Tibial nerve (tissue), 4 donors: ENCODE data around the gene HEATR5B. TPM values are rescaled to one million over a fixed set of nuclear protein-coding genes. Genes with fewer than 3 reads are reported as not detected.

Experiments
- DNase-seq, 2 donors: peaks; one replicate each; pipeline ENCODE4 v3.0.0-alpha.2; 2019; ENCODE audit warnings: low spot score in 2 of 2
- H3K27ac ChIP-seq, 4 donors: fragments of 200-600 bp; sonication (generic) in 3 of 4; one replicate each; pipeline ENCODE4 v1.5.1; 2017 to 2019; ENCODE audit warnings: mild to moderate bottlenecking in 1 of 4
- H3K27me3 ChIP-seq, 2 donors: fragments of 200-600 bp; sonication (generic) in 1 of 2; one replicate each; pipeline versions ENCODE4 v1.5.1 to v1.6.0; 2017 to 2019
- H3K36me3 ChIP-seq, 3 donors: fragments of 200-600 bp; sonication (generic); one replicate each; pipeline ENCODE4 v1.5.1; 2018 to 2019
- H3K4me1 ChIP-seq, 4 donors: fragments of 200-600 bp; sonication (generic) in 3 of 4; one replicate each; pipeline ENCODE4 v1.5.1; 2017 to 2019
- H3K4me3 ChIP-seq, 4 donors: fragments of 200-600 bp; sonication (generic) in 3 of 4; one replicate each; pipeline ENCODE4 v1.5.1; 2017 to 2019; ENCODE audit warnings: mild to moderate bottlenecking in 1 of 4, moderate library complexity in 1 of 4
- H3K9me3 ChIP-seq, 4 donors: fragments of 200-600 bp; sonication (generic) in 3 of 4; one replicate each; pipeline ENCODE4 v1.5.1; 2017 to 2019
- CTCF ChIP-seq, 5 experiments: fragments of 200-600 bp in 3 of 5; fragments of 450-650 bp in 2 of 5; sonication (generic) in 3 of 5; IDR thresholded peaks; one replicate each; pipeline ENCODE4 v1.5.1; 2016 to 2019; ENCODE audit warnings: antibody characterized with exemption in 5 of 5, mild to moderate bottlenecking in 3 of 5, moderate library complexity in 2 of 5
- EP300 ChIP-seq, 2 donors: sonication (generic); formaldehyde crosslinking; IDR thresholded peaks; one replicate each; pipeline ENCODE4 v1.6.1; 2017; ENCODE audit warnings: antibody characterized with exemption in 2 of 2, mild to moderate bottlenecking in 1 of 2
- POLR2A ChIP-seq, 2 donors: fragments of 450-650 bp; IDR thresholded peaks; one replicate each; pipeline ENCODE4 v1.6.1; 2017; ENCODE audit warnings: antibody characterized with exemption in 2 of 2, mild to moderate bottlenecking in 2 of 2, moderate library complexity in 2 of 2
- WGBS, 2 donors: methylation state at CpG; one replicate each; pipeline ENCODE4 v1.1.5; 2018; 5-methylcytosine and 5-hydroxymethylcytosine counted together
- total RNA-seq, 4 donors: library from RNA; depleted of rRNA; stranded (reverse); fragments of >200 nt; gene quantifications; one replicate each; pipeline ENCODE4 v1.1.0, GENCODE V29; 2016

Gene HEATR5B
- total RNA-seq, 4 donors from 2014 or later, result 26.7 to 45.8 (median 35.9) TPM

- Histone ChIP-seq H3K27me3 (no peaks in the 10 kb centered on the region), H3K4me1 (no peaks in the 10 kb centered on the region), H3K4me3 (no peak overlapping the region), H3K9me3 (no peaks in the 10 kb centered on the region), H3K27ac (no peak overlapping the region), H3K36me3 (peaks cover 0 to 79% (median 4%) of the 10 kb centered on the region in 3 donors)
- TF ChIP-seq POLR2A (IDR thresholded peaks at IDR 0.05) (no peak), EP300 (IDR thresholded peaks at IDR 0.05) (no peak), CTCF (IDR thresholded peaks at IDR 0.05) (no peak)
- no peak for DNase-seq
- WGBS, 2 donors, result 94% methylated on average over 2 of the region's 2 CpGs
Measured at GRCh38 chr2:37111958-37112357, 27.8 kb upstream of the HEATR5B start.

GRCh38 chr2:37110306-37111212 lies 26.4 kb upstream of the HEATR5B start:
- no peak for TF ChIP-seq CTCF (IDR thresholded peaks at IDR 0.05)
- TF ChIP-seq EP300 (IDR thresholded peaks at IDR 0.05), result no peak
- no peak for TF ChIP-seq POLR2A (IDR thresholded peaks at IDR 0.05)
- Histone ChIP-seq H3K27ac (no peak overlapping the region), H3K36me3 (peaks cover 0 to 79% (median 12%) of the 10 kb centered on the region in 3 donors), H3K9me3 (no peaks in the 10 kb centered on the region), H3K4me1 (no peaks in the 10 kb centered on the region), H3K27me3 (no peaks in the 10 kb centered on the region), H3K4me3 (no peak overlapping the region)
- DNase-seq, result no peak
- 90 to 92% methylated on average over 4 of the region's 4 CpGs for WGBS, 2 donors

- H3K27me3 ChIP-seq, result no peaks in the 10 kb centered on the region
- H3K9me3 ChIP-seq, result no peaks in the 10 kb centered on the region
- no peak for DNase-seq
- peaks cover 0 to 77% (median 12%) of the 10 kb centered on the region in 3 donors for H3K36me3 ChIP-seq
- TF ChIP-seq POLR2A (IDR thresholded peaks at IDR 0.05), result no peak
- TF ChIP-seq EP300 (IDR thresholded peaks at IDR 0.05), result no peak
- TF ChIP-seq CTCF (IDR thresholded peaks at IDR 0.05), result no peak
- H3K4me1 ChIP-seq, result no peaks in the 10 kb centered on the region
- no peak overlapping the region for H3K27ac ChIP-seq
- H3K4me3 ChIP-seq, result no peak overlapping the region
- 92 to 93% methylated on average over 4 of the region's 4 CpGs for WGBS, 2 donors
Measured at GRCh38 chr2:37109523-37109922, 25.4 kb upstream of the HEATR5B start.

GRCh38 chr2:37105150-37105549 lies 21.0 kb upstream of the HEATR5B start:
- TF ChIP-seq EP300 (IDR thresholded peaks at IDR 0.05) (no peak), CTCF (IDR thresholded peaks at IDR 0.05) (no peak), POLR2A (IDR thresholded peaks at IDR 0.05) (no peak)

GRCh38 chr2:37104178-37104577 lies 20.0 kb upstream of the HEATR5B start:
- no peak for DNase-seq
- H3K27ac ChIP-seq, result no peak overlapping the region
- peaks cover 0 to 86% (median 12%) of the 10 kb centered on the region in 3 donors for H3K36me3 ChIP-seq
- no peaks in the 10 kb centered on the region for H3K4me1 ChIP-seq
- no peaks in the 10 kb centered on the region for H3K9me3 ChIP-seq
- 93% methylated on average over 2 of the region's 2 CpGs for WGBS, 2 donors
- no peak overlapping the region for H3K4me3 ChIP-seq
- TF ChIP-seq EP300 (IDR thresholded peaks at IDR 0.05) (no peak), CTCF (IDR thresholded peaks at IDR 0.05) (no peak), POLR2A (IDR thresholded peaks at IDR 0.05) (no peak)
- no peaks in the 10 kb centered on the region for H3K27me3 ChIP-seq

More at GRCh38 chr2:37105150-37105549, 21.0 kb upstream of the HEATR5B start:
- 79 to 81% methylated on average over 5 of the region's 5 CpGs for WGBS, 2 donors
- Histone ChIP-seq H3K4me3 (no peak overlapping the region), H3K27me3 (no peaks in the 10 kb centered on the region), H3K36me3 (peaks cover 0 to 86% (median 12%) of the 10 kb centered on the region in 3 donors), H3K9me3 (no peaks in the 10 kb centered on the region), H3K4me1 (no peaks in the 10 kb centered on the region), H3K27ac (no peak overlapping the region)
- DNase-seq, result no peak
